ENCODE measurements around the gene DOCK4. TPM values are rescaled to one million over a fixed set of nuclear protein-coding genes. Genes with fewer than 3 reads are reported as not detected.

DOCK4 gene
- total and polyA plus RNA-seq, 7 donors = 1.8 to 12.7 (median 7.1) TPM

- 90 to 93% (median 92%) methylated on average over 9 of the region's 9 CpGs for WGBS, 3 donors
- no peaks in the 10 kb centered on the region for H3K27me3 ChIP-seq (ENCODE audit: insufficient read depth in 3 of 3, low read length in 2 of 3)
- no peak for TF ChIP-seq CTCF (IDR thresholded peaks at IDR 0.05)
- H3K4me3 ChIP-seq = no peak overlapping the region
- H3K9me3 ChIP-seq = no peaks in the 10 kb centered on the region
- DNase-seq = no peak
- ATAC-seq = no peak
- intact Hi-C loops (cut with DNase I) = no loop called here
- H3K4me1 ChIP-seq = peaks cover 5% of the 10 kb centered on the region
- no peak overlapping the region for H3K27ac ChIP-seq
- no peaks in the 10 kb centered on the region for H3K36me3 ChIP-seq (ENCODE audit: insufficient read depth in 1 of 2, low read depth in 1 of 2)
Measured at GRCh38 chr7:112124061-112124766, 82.0 kb downstream of the DOCK4 start.

- intact Hi-C loops (cut with DNase I) = no loop called here
- Histone ChIP-seq H3K9me3 (no peaks in the 10 kb centered on the region), H3K4me1 (no peaks in the 10 kb centered on the region), H3K36me3 (ENCODE audit: insufficient read depth in 1 of 2, low read depth in 1 of 2) (no peaks in the 10 kb centered on the region), H3K27me3 (ENCODE audit: insufficient read depth in 3 of 3, low read length in 2 of 3) (no peaks in the 10 kb centered on the region), H3K27ac (no peak overlapping the region), H3K4me3 (no peak overlapping the region)
- no peak for DNase-seq
- ATAC-seq = no peak
- WGBS, 3 donors = 92 to 98% (median 94%) methylated on average over 2 of the region's 2 CpGs
- no peak for TF ChIP-seq CTCF (IDR thresholded peaks at IDR 0.05)
Measured at GRCh38 chr7:112122798-112123197, 83.4 kb downstream of the DOCK4 start.

GRCh38 chr7:112122144-112122543 is 84.1 kb downstream of the DOCK4 start:
- Histone ChIP-seq H3K4me1 (no peaks in the 10 kb centered on the region), H3K9me3 (no peaks in the 10 kb centered on the region), H3K4me3 (no peak overlapping the region), H3K27me3 (ENCODE audit: insufficient read depth in 3 of 3, low read length in 2 of 3) (no peaks in the 10 kb centered on the region), H3K36me3 (ENCODE audit: insufficient read depth in 1 of 2, low read depth in 1 of 2) (no peaks in the 10 kb centered on the region), H3K27ac (no peak overlapping the region)
- intact Hi-C loops (cut with DNase I) = no loop called here
- no peak for TF ChIP-seq CTCF (IDR thresholded peaks at IDR 0.05)
- no peak for DNase-seq
- no peak for ATAC-seq

- intact Hi-C loops (cut with DNase I) = no loop called here
- TF ChIP-seq CTCF (IDR thresholded peaks at IDR 0.05) = no peak
- Histone ChIP-seq H3K27ac (no peak overlapping the region), H3K36me3 (ENCODE audit: insufficient read depth in 1 of 2, low read depth in 1 of 2) (no peaks in the 10 kb centered on the region), H3K9me3 (no peaks in the 10 kb centered on the region), H3K4me1 (no peaks in the 10 kb centered on the region), H3K27me3 (ENCODE audit: insufficient read depth in 3 of 3, low read length in 2 of 3) (no peaks in the 10 kb centered on the region), H3K4me3 (no peak overlapping the region)
- ATAC-seq (no peak), DNase-seq (no peak)
- WGBS, 3 donors = 79 to 82% (median 82%) methylated on average over 3 of the region's 3 CpGs
Measured at GRCh38 chr7:112121318-112121717, 84.9 kb downstream of the DOCK4 start.

- Histone ChIP-seq H3K27me3 (ENCODE audit: insufficient read depth in 3 of 3, low read length in 2 of 3) (no peaks in the 10 kb centered on the region), H3K4me3 (no peak overlapping the region), H3K27ac (no peak overlapping the region), H3K36me3 (ENCODE audit: insufficient read depth in 1 of 2, low read depth in 1 of 2) (no peaks in the 10 kb centered on the region), H3K9me3 (no peaks in the 10 kb centered on the region), H3K4me1 (no peaks in the 10 kb centered on the region)
- intact Hi-C loops (cut with DNase I) = no loop called here
- DNase-seq = no peak
- 72 to 89% (median 79%) methylated on average over 1 of the region's 1 CpG for WGBS, 3 donors
- no peak for ATAC-seq
- TF ChIP-seq CTCF (IDR thresholded peaks at IDR 0.05) = no peak
Measured at GRCh38 chr7:112120696-112121217, 85.4 kb downstream of the DOCK4 start.

All from psoas muscle (tissue), 8 donors.